ENCODE measurements around the gene HSDL1. TPM values are rescaled to one million over a fixed set of nuclear protein-coding genes. Genes with fewer than 3 reads are reported as not detected.

The HSDL1 gene
- polyA plus RNA-seq, 1 donor: 13.7 TPM

- no peak for DNase-seq
Observed at GRCh38 chr16:84081446-84081989, 63.5 kb downstream of the HSDL1 start.

- no peak for DNase-seq
Observed at GRCh38 chr16:84080813-84081212, 64.2 kb downstream of the HSDL1 start.

DNA sequence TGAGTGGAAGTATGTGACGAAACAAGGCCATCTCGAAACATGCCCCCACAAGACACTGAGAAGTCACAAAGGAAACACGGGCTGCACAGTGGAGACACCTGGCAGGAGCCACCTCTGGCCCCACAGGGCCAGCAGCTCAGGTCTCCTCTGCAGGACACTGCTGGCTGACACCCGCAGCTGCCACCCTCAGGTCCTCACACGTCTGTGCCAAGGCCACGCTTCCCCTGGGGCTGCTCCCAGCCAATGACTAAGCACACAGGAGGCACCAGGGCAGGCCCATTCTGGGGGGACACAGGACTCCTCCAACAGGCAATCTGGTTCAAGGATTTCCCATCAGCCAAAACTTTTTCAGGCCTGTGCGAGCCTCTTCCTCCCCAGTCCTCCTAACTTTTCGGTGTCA lies 64.6 kb downstream of the HSDL1 start:
- DNase-seq: no peak

DNA sequence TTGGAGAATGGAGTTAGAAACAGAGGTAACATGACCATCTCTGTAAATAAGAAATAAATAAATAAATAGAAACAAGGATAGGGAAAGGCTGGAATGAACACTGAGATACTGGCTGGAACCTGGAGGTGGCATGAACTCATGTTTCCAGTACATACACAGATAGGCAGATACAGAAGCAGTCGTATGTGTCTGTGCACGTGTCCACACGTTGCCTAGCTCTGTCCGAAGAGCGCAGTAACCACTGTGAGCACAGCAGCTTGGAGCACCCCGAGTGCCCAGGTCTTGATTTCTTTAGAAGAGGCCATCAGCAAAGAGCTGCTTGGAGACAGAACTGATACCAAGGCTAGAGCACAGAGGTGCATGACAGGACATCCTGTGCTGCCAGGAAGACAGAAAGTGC lies 65.3 kb downstream of the HSDL1 start:
- no peak for DNase-seq

DNA sequence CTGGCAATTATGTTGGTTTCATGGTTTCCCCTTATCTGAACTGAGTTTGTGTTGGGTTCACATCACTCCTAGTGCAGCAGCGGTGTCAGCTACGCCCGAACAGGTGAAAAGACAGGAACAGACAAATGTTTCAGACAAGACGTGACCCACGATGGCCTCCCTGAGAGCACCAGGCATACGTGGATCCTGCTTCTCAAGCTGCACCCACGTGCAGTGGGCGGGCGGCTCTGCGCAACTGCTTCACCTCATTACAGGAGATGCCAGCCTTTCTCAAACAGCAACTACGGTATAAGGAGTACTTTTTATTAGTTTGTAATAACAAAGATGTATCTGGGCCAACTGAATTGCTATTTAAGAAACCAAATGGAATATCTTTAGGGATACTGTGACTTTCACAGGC lies 69.6 kb downstream of the HSDL1 start:
- no peak for DNase-seq

DNA sequence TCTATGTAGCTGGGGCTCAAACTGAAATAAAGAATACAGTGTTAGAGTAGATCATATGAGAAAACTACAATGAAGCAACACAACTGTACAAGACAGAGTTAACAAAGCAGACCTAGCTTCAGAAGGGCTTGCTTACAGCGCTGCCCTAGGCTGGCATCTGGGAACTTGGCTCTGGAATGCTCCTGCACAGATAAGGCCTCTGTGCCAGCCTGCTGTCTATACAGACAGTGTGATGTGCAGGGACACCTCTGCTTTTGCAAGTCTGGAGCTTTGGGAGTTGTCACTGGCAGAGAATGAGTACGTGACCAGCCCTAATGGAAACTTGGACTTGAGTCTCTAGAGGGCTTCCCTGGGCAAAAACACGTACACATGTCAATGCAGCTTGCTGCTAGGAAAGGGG lies 70.3 kb downstream of the HSDL1 start:
- DNase-seq: no peak

Other genes with a start within 250 kb of the HSDL1 start
- 5.2 TPM for gene MLYCD, start 246.1 kb downstream of the HSDL1 start, polyA plus RNA-seq (ENCODE audit: insufficient read length)
- gene OSGIN1, start 191.9 kb downstream of the HSDL1 start, polyA plus RNA-seq (ENCODE audit: insufficient read length): 0.53 TPM
- 0.45 TPM for gene NECAB2, start 176.9 kb downstream of the HSDL1 start, polyA plus RNA-seq (ENCODE audit: insufficient read length)
- gene SLC38A8, start 102.4 kb downstream of the HSDL1 start, polyA plus RNA-seq (ENCODE audit: insufficient read length): not detected
- 66.1 TPM for gene MBTPS1, start 28.2 kb downstream of the HSDL1 start, polyA plus RNA-seq (ENCODE audit: insufficient read length)
- gene DNAAF1, start 131 bp upstream of the HSDL1 start, polyA plus RNA-seq (ENCODE audit: insufficient read length): 0.41 TPM
- 34.3 TPM for gene TAF1C, start 41.9 kb upstream of the HSDL1 start, polyA plus RNA-seq (ENCODE audit: insufficient read length)
- 1.4 TPM for gene ADAD2, start 46.0 kb upstream of the HSDL1 start, polyA plus RNA-seq (ENCODE audit: insufficient read length)
- gene KCNG4, start 94.8 kb upstream of the HSDL1 start, polyA plus RNA-seq (ENCODE audit: insufficient read length): 0.06 TPM
- 1.1 TPM for gene WFDC1, start 149.7 kb upstream of the HSDL1 start, polyA plus RNA-seq (ENCODE audit: insufficient read length)
- 1.4 TPM for gene ATP2C2, start 223.4 kb upstream of the HSDL1 start, polyA plus RNA-seq (ENCODE audit: insufficient read length)

Measured in hindlimb muscle (tissue), 1 donor.